ENCODE measurements around the gene MICAL2. TPM values are rescaled to one million over a fixed set of nuclear protein-coding genes. Genes with fewer than 3 reads are reported as not detected.

Gene MICAL2
- total RNA-seq, 1 experiment from 2014 or later = 247 TPM

GRCh38 chr11:12073436-12073835 is 37.0 kb upstream of the MICAL2 start:
- Histone ChIP-seq H3K4me3 (ENCODE audit: low read depth, low read length) (no peak overlapping the region), H3K4me1 (peaks cover 44% of the 10 kb centered on the region), H3K36me3 (ENCODE audit: control insufficient read depth, insufficient read depth, low read length) (no peaks in the 10 kb centered on the region), H3K27me3 (replicated peaks; ENCODE audit: control insufficient read depth, insufficient read depth, low read length) (no peaks in the 10 kb centered on the region), H3K9me3 (no peaks in the 10 kb centered on the region)
- TF ChIP-seq CTCF (IDR thresholded peaks at IDR 0.05; ENCODE audit: insufficient read depth in 1 of 2, low read depth in 1 of 2, low read length in 1 of 2, severe bottlenecking in 1 of 2, unreplicated experiment in 1 of 2) = no peak
- POLR2A ChIA-PET = no interaction called here
- Mint-ChIP-seq H3K4me1 (ENCODE audit: low read depth, unreplicated experiment) (peaks cover 42% of the 10 kb centered on the region), H3K36me3 (ENCODE audit: insufficient read depth, unreplicated experiment) (no peaks in the 10 kb centered on the region), H3K9me3 (ENCODE audit: unreplicated experiment) (no peaks in the 10 kb centered on the region), H3K4me3 (ENCODE audit: unreplicated experiment) (no peak overlapping the region), H3K27me3 (ENCODE audit: insufficient read depth, unreplicated experiment) (no peaks in the 10 kb centered on the region), H3K27ac (ENCODE audit: unreplicated experiment) (no peak overlapping the region)
- CTCF ChIA-PET = interaction anchor here (0.5 kb wide), 1 partner anchor 25 kb away, joined by 5 read pairs; no protein-coding TSS in a partner anchor
- no TSS peak for BruUV-seq (replicated peaks)
- peak in 1 of 2 experiments; percentile 3 for DNase-seq
- intact Hi-C loops (cut with micrococcal nuclease; ENCODE audit: unreplicated experiment) = no loop called here

DNA sequence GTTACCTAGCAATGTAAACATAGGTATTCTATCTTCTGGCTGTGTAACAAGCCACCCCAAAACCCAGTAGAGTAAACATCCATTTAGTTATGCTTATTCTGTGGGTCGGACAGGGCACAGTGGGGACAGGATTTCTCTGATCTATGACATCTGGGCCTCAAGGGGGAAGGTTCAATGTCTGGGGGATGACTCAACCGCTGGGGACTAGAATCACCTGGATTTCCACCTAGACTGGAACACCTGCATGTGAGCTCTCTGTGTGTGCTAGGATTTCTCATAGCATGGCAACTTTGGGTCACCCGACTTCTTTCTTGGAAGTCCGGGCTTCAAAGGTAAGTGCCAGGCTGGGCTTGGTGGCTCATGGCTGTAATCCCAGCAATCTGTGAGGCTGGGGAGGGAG is 36.5 kb upstream of the MICAL2 start:
- ChIA-PET POLR2A (no interaction called here), CTCF (interaction anchor here (0.5 kb wide), 1 partner anchor 25 kb away, joined by 5 read pairs; no protein-coding TSS in a partner anchor)
- intact Hi-C loops (cut with micrococcal nuclease; ENCODE audit: unreplicated experiment) = loop anchor here (1.0 kb wide), 1 partner anchor 8 kb away; no protein-coding TSS in a partner anchor
- no peak overlapping the region for H3K4me3 Mint-ChIP-seq (ENCODE audit: unreplicated experiment)
- no peaks in the 10 kb centered on the region for H3K27me3 ChIP-seq (replicated peaks; ENCODE audit: control insufficient read depth, insufficient read depth, low read length)
- H3K4me1 ChIP-seq = peaks cover 41% of the 10 kb centered on the region
- BruUV-seq (replicated peaks) = no TSS peak
- H3K27me3 Mint-ChIP-seq (ENCODE audit: insufficient read depth, unreplicated experiment) = no peaks in the 10 kb centered on the region
- no peak overlapping the region for H3K4me3 ChIP-seq (ENCODE audit: low read depth, low read length)
- peak overlapping the region; percentile 48 for H3K27ac Mint-ChIP-seq (ENCODE audit: unreplicated experiment)
- no peaks in the 10 kb centered on the region for H3K36me3 ChIP-seq (ENCODE audit: control insufficient read depth, insufficient read depth, low read length)
- no peak for TF ChIP-seq CTCF (IDR thresholded peaks at IDR 0.05; ENCODE audit: insufficient read depth in 1 of 2, low read depth in 1 of 2, low read length in 1 of 2, severe bottlenecking in 1 of 2, unreplicated experiment in 1 of 2)
- peak in 1 of 2 experiments; percentile 27 for DNase-seq
- H3K9me3 ChIP-seq = no peaks in the 10 kb centered on the region
- no peaks in the 10 kb centered on the region for H3K9me3 Mint-ChIP-seq (ENCODE audit: unreplicated experiment)
- H3K36me3 Mint-ChIP-seq (ENCODE audit: insufficient read depth, unreplicated experiment) = no peaks in the 10 kb centered on the region
- H3K4me1 Mint-ChIP-seq (ENCODE audit: low read depth, unreplicated experiment) = peaks cover 42% of the 10 kb centered on the region

- Histone ChIP-seq H3K36me3 (ENCODE audit: control insufficient read depth, insufficient read depth, low read length) (no peaks in the 10 kb centered on the region), H3K4me3 (ENCODE audit: low read depth, low read length) (no peak overlapping the region), H3K9me3 (no peaks in the 10 kb centered on the region), H3K4me1 (peaks cover 35% of the 10 kb centered on the region), H3K27me3 (replicated peaks; ENCODE audit: control insufficient read depth, insufficient read depth, low read length) (no peaks in the 10 kb centered on the region)
- ChIA-PET POLR2A (no interaction called here), CTCF (no interaction called here)
- Mint-ChIP-seq H3K4me1 (ENCODE audit: low read depth, unreplicated experiment) (peaks cover 35% of the 10 kb centered on the region), H3K36me3 (ENCODE audit: insufficient read depth, unreplicated experiment) (no peaks in the 10 kb centered on the region), H3K9me3 (ENCODE audit: unreplicated experiment) (no peaks in the 10 kb centered on the region), H3K27me3 (ENCODE audit: insufficient read depth, unreplicated experiment) (no peaks in the 10 kb centered on the region), H3K4me3 (ENCODE audit: unreplicated experiment) (no peak overlapping the region), H3K27ac (ENCODE audit: unreplicated experiment) (no peak overlapping the region)
- intact Hi-C loops (cut with micrococcal nuclease; ENCODE audit: unreplicated experiment) = loop anchor here (1.0 kb wide), 1 partner anchor 8 kb away; no protein-coding TSS in a partner anchor
- TF ChIP-seq CTCF (IDR thresholded peaks at IDR 0.05; ENCODE audit: insufficient read depth in 1 of 2, low read depth in 1 of 2, low read length in 1 of 2, severe bottlenecking in 1 of 2, unreplicated experiment in 1 of 2) = no peak
- DNase-seq = no peak
- no TSS peak for BruUV-seq (replicated peaks)
Measured at GRCh38 chr11:12074529-12075195, 35.7 kb upstream of the MICAL2 start.

Measured in Caco-2 (cell line).